Mucosa of descending colon (tissue), 3 donors: Measurements from ENCODE around the gene CYGB. TPM values are rescaled to one million over a fixed set of nuclear protein-coding genes. Genes with fewer than 3 reads are reported as not detected.
"Not testable (repeated sequence)": the region's sequence is repeated elsewhere in the genome, so short reads cannot be mapped to it uniquely, and the experiment has no call there.

ENCODE experiments used
- ATAC-seq: fragments of 200-7000 bp; cut with Tn5 transposase; one replicate; pipeline ENCODE4 v1.9.1; 2020; ENCODE audit warnings: mild to moderate bottlenecking, moderate library complexity
- DNase-seq, 3 donors: peaks; one replicate each; pipeline ENCODE4 v3.0.0-alpha.2; 2020
- H3K36me3 ChIP-seq: fragments of 200-600 bp; one replicate; pipeline ENCODE4 v1.8.0; 2021; ENCODE audit warnings: low read depth, mild to moderate bottlenecking
- H3K4me1 ChIP-seq: fragments of 200-600 bp; one replicate; pipeline ENCODE4 v1.8.0; 2021; ENCODE audit warnings: low read depth, mild to moderate bottlenecking
- H3K4me3 ChIP-seq: fragments of 200-600 bp; one replicate; pipeline ENCODE4 v1.8.0; 2021; ENCODE audit warnings: mild to moderate bottlenecking
- H3K9me3 ChIP-seq: fragments of 200-600 bp; one replicate; pipeline ENCODE4 v1.8.0; 2021; ENCODE audit warnings: mild to moderate bottlenecking
- CTCF ChIP-seq: fragments of 200-600 bp; IDR thresholded peaks from one replicate; pipeline ENCODE4 v1.8.0; 2022; ENCODE audit warnings: antibody characterized with exemption, mild to moderate bottlenecking
- intact Hi-C, 2 donors: fragments of 100-400 bp; cut with DNase I in 1 of 2; cut with micrococcal nuclease in 1 of 2; formaldehyde crosslinking; loops; one replicate each; pipeline versions ENCODE4 v1.11.0 to v1.11.1; 2022; cut with DNase I, micrococcal nuclease
- total RNA-seq, 3 donors: library from RNA; stranded (reverse); fragmentation: NEBNext Ultra II Directional in 2 of 3; extraction: Animal tissue kit (Norgen Biotek cat#: 25700) in 2 of 3; gene quantifications; one replicate each; pipeline versions ENCODE4 v1.2.1 to v1.2.4, GENCODE V29; 2021 to 2023
- donor health status: DM: no; HTN: no; CAD: no; lungs with moderate emphysema.
- donor health status: DM: no; HTN: no; CAD: no.
- donor health status: DM: no; HTN: yes; CAD: no.

CYGB gene
- total RNA-seq, 3 donors from 2014 or later = 10.6 to 24.0 (median 15.1) TPM

DNA sequence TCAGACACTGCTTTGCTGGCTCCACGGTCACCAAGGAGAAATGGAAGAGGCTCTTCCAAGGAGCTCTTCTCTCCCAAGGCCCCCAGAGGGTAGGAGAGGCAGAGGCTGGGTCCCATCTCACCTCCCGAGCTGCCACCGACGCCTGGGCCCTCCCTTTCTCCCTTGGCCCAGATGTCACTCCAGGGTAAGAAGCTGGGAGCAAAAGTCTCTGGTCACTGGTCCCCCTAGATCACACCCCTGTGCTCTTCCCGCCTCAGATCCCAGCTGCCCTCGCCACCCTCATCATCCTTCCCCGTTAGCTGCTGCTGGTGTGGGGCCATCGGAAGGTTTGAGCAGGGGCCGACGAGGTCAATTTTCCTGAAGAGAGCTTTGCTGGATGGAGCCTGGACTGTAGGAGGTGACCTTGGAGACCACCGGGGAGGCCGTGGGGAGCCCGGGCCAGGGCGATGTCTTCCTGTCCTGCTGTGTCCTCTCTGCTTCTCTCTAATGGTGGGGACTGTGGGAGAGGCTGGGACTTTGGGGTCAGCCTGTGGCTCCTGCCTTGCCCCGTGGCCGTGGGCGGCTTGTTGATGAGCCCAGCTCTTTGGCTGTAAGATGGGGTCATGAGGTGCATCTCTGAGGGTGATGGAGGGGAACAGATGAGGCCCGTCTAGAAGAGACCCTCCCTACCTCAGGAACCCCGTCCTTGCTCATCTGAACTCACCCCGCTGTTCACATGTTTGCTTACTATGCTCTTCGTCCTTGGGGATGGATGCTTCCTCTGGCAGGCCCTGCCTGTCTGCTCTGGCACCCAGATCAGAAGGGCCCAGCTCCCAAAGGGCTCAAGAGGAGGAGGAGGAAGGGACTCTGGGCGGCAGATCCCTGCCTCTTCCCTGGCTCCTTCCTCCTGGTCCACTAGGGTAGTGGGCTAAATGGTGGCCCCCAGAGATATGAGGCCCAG lies 24.9 kb downstream of the CYGB start:
- H3K36me3 ChIP-seq = no peaks in the 10 kb centered on the region
- no peaks in the 10 kb centered on the region for H3K4me1 ChIP-seq
- H3K4me3 ChIP-seq = no peak overlapping the region
- DNase-seq (no peak), ATAC-seq (no peak)
- intact Hi-C loops = no loop called here
- no peaks in the 10 kb centered on the region for H3K9me3 ChIP-seq
- TF ChIP-seq CTCF = no peak

DNA sequence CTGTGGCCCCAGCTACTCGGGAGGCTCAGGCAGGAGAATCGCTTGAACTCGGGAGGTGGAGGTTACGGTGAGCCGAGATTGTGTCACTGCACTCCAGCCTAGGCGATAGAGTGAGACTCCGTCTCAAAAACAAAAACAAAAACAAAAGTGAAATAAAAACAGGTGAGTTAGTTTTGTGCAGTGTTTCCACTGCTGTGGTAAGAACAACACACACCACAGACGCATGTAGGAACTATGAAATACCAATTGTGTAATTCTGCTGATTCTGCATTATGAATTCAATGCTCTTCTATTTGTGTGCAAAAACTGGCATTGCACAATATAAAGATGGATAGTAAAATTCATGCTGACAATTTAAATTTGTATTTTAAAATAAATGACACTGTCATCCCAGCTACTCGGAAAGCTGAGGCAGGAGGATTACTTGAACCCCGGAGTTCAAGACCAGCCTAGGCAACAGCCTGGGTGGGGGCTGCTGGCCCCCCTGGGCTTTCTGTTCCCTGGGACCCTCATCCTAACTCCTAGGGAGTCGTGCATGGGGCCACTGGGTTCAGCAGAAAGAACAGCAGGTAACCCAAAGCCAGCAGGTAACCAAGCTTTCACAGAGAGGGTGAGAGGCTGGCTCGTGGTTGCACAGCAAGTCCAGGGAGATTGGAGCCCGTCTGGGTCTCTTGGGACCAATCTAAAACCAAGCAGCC lies 25.7 kb downstream of the CYGB start:
- intact Hi-C loops = no loop called here
- H3K4me1 ChIP-seq = no peaks in the 10 kb centered on the region
- H3K9me3 ChIP-seq = no peaks in the 10 kb centered on the region
- no peaks in the 10 kb centered on the region for H3K36me3 ChIP-seq
- H3K4me3 ChIP-seq = no peak overlapping the region
- ATAC-seq = no peak
- no peak for TF ChIP-seq CTCF
- DNase-seq = no peak

DNA sequence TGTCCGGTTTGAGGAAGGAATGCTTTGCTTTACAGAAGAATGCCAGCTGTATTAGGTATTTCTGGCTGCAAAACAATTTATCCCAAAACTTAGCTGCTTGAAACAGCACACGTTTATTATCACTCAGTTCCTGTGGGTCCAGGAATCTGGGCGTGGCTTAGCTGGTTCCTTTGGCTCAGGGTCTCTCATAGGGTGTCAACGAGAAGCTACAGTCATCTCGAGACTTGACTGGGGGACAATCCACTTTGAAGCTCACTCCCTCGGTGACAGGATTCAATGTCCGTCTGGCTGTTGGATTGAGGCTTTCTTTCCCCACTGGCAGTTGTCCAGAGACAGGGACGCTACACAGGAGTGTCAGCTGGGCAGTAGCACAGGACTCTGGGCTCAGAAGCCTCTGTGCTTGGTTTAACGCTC lies 26.7 kb downstream of the CYGB start:
- Histone ChIP-seq H3K4me3 (no peak overlapping the region), H3K4me1 (no peaks in the 10 kb centered on the region), H3K9me3 (no peaks in the 10 kb centered on the region), H3K36me3 (no peaks in the 10 kb centered on the region)
- intact Hi-C loops = no loop called here
- no peak for TF ChIP-seq CTCF
- ATAC-seq = no peak
- no peak for DNase-seq

DNA sequence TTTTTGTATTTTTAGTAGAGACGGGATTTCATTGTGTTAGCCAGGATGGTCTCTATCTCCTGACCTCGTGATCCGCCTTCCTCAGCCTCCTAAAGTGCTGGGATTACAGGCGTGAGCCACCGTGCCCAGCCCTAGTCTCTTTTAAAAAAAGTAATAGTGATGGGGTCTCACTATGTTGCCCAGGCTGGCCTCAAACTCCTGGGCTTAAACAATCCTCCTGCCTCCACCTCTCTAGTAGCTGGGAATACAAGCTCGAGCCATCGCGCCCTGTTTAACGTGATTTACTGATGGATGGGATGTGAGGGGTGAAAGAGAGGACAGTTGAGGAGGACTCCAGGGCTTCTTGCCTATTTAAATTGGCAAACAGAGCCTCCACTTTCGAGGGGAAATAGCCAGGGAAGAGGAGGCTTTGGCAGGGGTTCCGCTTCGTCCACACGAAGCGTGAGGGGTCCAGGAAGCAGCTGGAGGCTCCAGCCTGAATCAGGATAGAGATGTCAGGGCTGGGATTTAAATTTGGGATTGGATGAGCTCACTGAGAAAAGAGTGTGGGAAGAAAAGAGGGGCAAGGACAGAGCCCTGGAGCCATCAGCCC lies 28.9 kb downstream of the CYGB start:
- ATAC-seq, intact Hi-C loops, H3K36me3 ChIP-seq, H3K4me3 ChIP-seq, H3K9me3 ChIP-seq, H3K4me1 ChIP-seq, DNase-seq: not testable (repeated sequence)

DNA sequence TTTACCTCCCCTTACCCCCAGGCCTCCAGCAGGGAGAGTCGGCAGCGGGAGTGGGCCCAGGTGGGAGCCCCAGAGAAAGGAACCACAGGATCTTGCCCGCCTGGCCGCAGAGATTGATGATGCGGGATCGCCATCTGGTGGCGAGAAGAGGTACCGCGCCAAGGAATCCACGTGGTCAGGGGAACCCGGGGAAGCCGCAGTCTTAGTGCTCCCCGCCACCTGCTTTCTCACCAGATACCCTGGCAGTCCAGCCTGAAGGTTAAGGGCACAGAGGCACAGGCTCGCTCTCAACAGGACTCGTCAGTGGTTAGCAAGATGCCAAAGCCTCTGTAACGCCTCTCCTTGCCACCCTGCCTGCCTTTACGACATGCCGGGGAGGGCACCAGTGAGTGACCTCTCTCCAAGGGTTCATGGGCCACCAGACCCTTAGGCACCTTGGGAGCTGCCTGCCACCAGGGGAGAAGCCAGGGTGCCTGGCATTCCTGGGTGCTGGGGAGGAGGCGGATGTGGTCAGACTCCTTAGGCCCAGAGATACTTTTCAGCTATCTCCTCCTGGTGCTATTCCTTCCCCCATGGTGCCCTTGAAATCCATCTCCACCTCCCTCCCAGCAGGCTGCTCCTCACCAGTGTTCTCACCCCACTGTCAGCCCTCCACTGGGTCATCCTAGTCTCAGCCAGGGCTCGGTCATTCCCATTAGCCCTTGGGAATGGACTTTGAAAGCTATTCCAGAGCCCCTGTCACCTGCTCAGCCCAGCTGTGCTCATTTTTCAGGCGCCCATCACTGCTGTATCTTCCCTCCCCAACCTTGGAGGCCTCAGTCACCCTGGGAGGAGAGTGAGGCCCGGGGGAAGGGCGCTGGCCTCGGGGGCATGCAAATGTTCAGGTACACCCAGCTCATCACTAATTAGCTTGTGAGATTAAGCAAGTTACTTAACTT lies 30.8 kb downstream of the CYGB start:
- H3K4me3 ChIP-seq = no peak overlapping the region
- DNase-seq (peak; percentile 87 to 91 (median 91)), ATAC-seq (peak; percentile 87)
- TF ChIP-seq CTCF = peak; percentile 83
- peaks cover 4% of the 10 kb centered on the region for H3K4me1 ChIP-seq
- intact Hi-C loops = loop anchor here (1.0 to 2.0 kb wide), 2 partner anchors 40 kb away; partner anchors contain the start of gene AANAT (in 1 of the 2)
- H3K36me3 ChIP-seq = no peaks in the 10 kb centered on the region
- H3K9me3 ChIP-seq = no peaks in the 10 kb centered on the region
